CD14-positive monocyte (primary cell): ENCODE results near the gene EMC8. TPM values are rescaled to one million over a fixed set of nuclear protein-coding genes. Genes with fewer than 3 reads are reported as not detected.
A peak's percentile ranks its signal among the peaks of the same experiment; 100 is the strongest.

ENCODE experiments used
- DNase-seq, 3 donors: peaks; one replicate each; pipeline ENCODE4 v3.0.0-alpha.2; 2011 to 2022
- H2AFZ ChIP-seq: 2 replicates; pipeline ENCODE4 v1.6.0; 2012; ENCODE audit warnings: mild to moderate bottlenecking, low read depth, low read length, inconsistent platforms; ENCODE audit not compliant: insufficient read depth, poor library complexity, severe bottlenecking
- H3K27ac ChIP-seq, 2 donors: 1 replicate in 1 of 2; 2 replicates in 1 of 2; pipeline ENCODE4 v1.5.1; 2012 to 2013; ENCODE audit warnings: low read length in 2 of 2, control low read depth in 1 of 2, inconsistent platforms in 1 of 2, low read depth in 1 of 2, mild to moderate bottlenecking in 1 of 2
- H3K27me3 ChIP-seq, 2 donors: one replicate each; pipeline versions ENCODE4 v1.6.0 to v1.6.1; 2011 to 2013; ENCODE audit warnings: low read length in 2 of 2; ENCODE audit not compliant: control insufficient read depth in 2 of 2, insufficient read depth in 2 of 2
- H3K36me3 ChIP-seq, 2 donors: replicated peaks in 1 of 2; 1 replicate in 1 of 2; 2 replicates in 1 of 2; pipeline versions ENCODE4 v1.5.1 to v1.6.1; 2012 to 2013; ENCODE audit warnings: low read length in 2 of 2, control low read depth in 1 of 2, inconsistent platforms in 1 of 2, mild to moderate bottlenecking in 1 of 2; ENCODE audit not compliant: insufficient read depth in 2 of 2, control insufficient read depth in 1 of 2
- H3K4me1 ChIP-seq, 2 donors: 1 replicate in 1 of 2; 2 replicates in 1 of 2; pipeline versions ENCODE4 v1.5.1 to v1.6.1; 2012 to 2013; ENCODE audit warnings: low read length in 2 of 2, control low read depth in 1 of 2, inconsistent platforms in 1 of 2, mild to moderate bottlenecking in 1 of 2, moderate library complexity in 1 of 2; ENCODE audit not compliant: insufficient read depth in 2 of 2, control insufficient read depth in 1 of 2
- H3K4me2 ChIP-seq: replicated peaks from 2 replicates; pipeline ENCODE3; 2012; ENCODE audit warnings: low read length, moderate library complexity, mild to moderate bottlenecking; ENCODE audit not compliant: poor library complexity, severe bottlenecking; ENCODE audit errors: extremely low read depth
- H3K4me3 ChIP-seq, 3 experiments: fragments of 200-600 bp in 1 of 3; sonication (generic) in 1 of 3; replicated peaks in 1 of 3; 1 replicate in 2 of 3; 2 replicates in 1 of 3; pipeline ENCODE4 v1.5.1; 2011 to 2013; ENCODE audit warnings: low read length in 3 of 3, mild to moderate bottlenecking in 3 of 3, control low read depth in 2 of 3, low read depth in 2 of 3, inconsistent platforms in 1 of 3, moderate library complexity in 1 of 3
- H3K79me2 ChIP-seq: 2 replicates; pipeline ENCODE4 v1.6.0; 2012; ENCODE audit warnings: mild to moderate bottlenecking, control low read depth, inconsistent platforms, low read length, moderate library complexity; ENCODE audit not compliant: insufficient read depth
- H3K9ac ChIP-seq: 2 replicates; pipeline ENCODE4 v1.6.0; 2017; ENCODE audit warnings: low read length, mild to moderate bottlenecking; ENCODE audit not compliant: insufficient read depth, poor library complexity, severe bottlenecking
- H3K9me3 ChIP-seq, 2 donors: replicated peaks in 1 of 2; 1 replicate in 1 of 2; 2 replicates in 1 of 2; pipeline versions ENCODE4 v1.5.1 to v1.6.1; 2012 to 2013; ENCODE audit warnings: low read length in 2 of 2, control low read depth in 1 of 2; ENCODE audit not compliant: control insufficient read depth in 1 of 2, insufficient read depth in 1 of 2
- H4K20me1 ChIP-seq: 2 replicates; pipeline ENCODE4 v1.6.0; 2012; ENCODE audit warnings: mild to moderate bottlenecking, low read length, control low read depth, moderate library complexity; ENCODE audit not compliant: insufficient read depth
- H3K27ac Mint-ChIP-seq, 7 donors: one replicate each; pipeline ENCODE4 v1.8.0; 2020; ENCODE audit warnings: mild to moderate bottlenecking in 7 of 7, mixed read lengths in 7 of 7, moderate library complexity in 6 of 7, inconsistent platforms in 2 of 7
- H3K27me3 Mint-ChIP-seq, 3 donors: one replicate each; pipeline ENCODE4 v1.8.0; 2021 to 2022; ENCODE audit warnings: low read depth in 3 of 3, mild to moderate bottlenecking in 3 of 3, mixed read lengths in 3 of 3, moderate library complexity in 3 of 3, inconsistent platforms in 1 of 3
- H3K36me3 Mint-ChIP-seq, 2 donors: one replicate each; pipeline ENCODE4 v1.8.0; 2020; ENCODE audit warnings: mixed read lengths in 2 of 2, inconsistent platforms in 1 of 2, mild to moderate bottlenecking in 1 of 2
- H3K4me1 Mint-ChIP-seq: one replicate; pipeline ENCODE4 v1.8.0; 2020; ENCODE audit warnings: mild to moderate bottlenecking, mixed read lengths
- H3K4me3 Mint-ChIP-seq, 2 donors: one replicate each; pipeline ENCODE4 v1.8.0; 2020; ENCODE audit warnings: mild to moderate bottlenecking in 2 of 2, mixed read lengths in 2 of 2, moderate library complexity in 1 of 2
- H3K9me3 Mint-ChIP-seq, 7 donors: one replicate each; pipeline ENCODE4 v1.8.0; 2020 to 2022; ENCODE audit warnings: mixed read lengths in 7 of 7, mild to moderate bottlenecking in 6 of 7, moderate library complexity in 6 of 7, inconsistent platforms in 2 of 7
- CTCF ChIP-seq: fragments of 200-600 bp; IDR thresholded peaks from one replicate; pipeline ENCODE4 v1.8.0; 2022; ENCODE audit warnings: antibody characterized with exemption, mild to moderate bottlenecking
- WGBS: methylation state at CpG from one replicate; pipeline ENCODE4 v1.1.5; 2013; ENCODE audit warnings: missing lambda C conversion rate; ENCODE audit not compliant: insufficient coverage; 5-methylcytosine and 5-hydroxymethylcytosine counted together
- intact Hi-C, 2 donors: fragments of 100-400 bp; cut with micrococcal nuclease; formaldehyde crosslinking; loops; one replicate each; pipeline versions ENCODE4 v1.15.0 to v1.15.1; 2023
- polyA plus RNA-seq, 3 donors: library from polyadenylated mRNA; depleted of rRNA in 1 of 3; unstranded in 2 of 3; stranded (reverse) in 1 of 3; fragments of 300-500 nt in 2 of 3; fragments of >200 nt in 1 of 3; fragmentation: Illumina TruSeq in 2 of 3; gene quantifications; 1 replicate in 2 of 3; 2 replicates in 1 of 3; pipeline ENCODE4 v1.2.3, GENCODE V29; 2012 to 2021

The EMC8 gene
- polyA plus RNA-seq, 3 donors = 28.2 to 30.0 (median 29.9) TPM

GRCh38 chr16:85789773-85790172 lies 9.6 kb downstream of the EMC8 start:
- WGBS = no CpG with 5 or more reads among the region's 6 CpGs
- no peaks in the 10 kb centered on the region for H3K9me3 ChIP-seq
- H3K4me1 Mint-ChIP-seq = peaks cover 4% of the 10 kb centered on the region
- H3K9me3 Mint-ChIP-seq = peaks cover 0 to 4% (median 0%) of the 10 kb centered on the region in 7 donors
- no peak overlapping the region for H3K4me2 ChIP-seq
- H3K27me3 Mint-ChIP-seq = peaks cover 0 to 7% (median 0%) of the 10 kb centered on the region in 3 donors
- H3K36me3 Mint-ChIP-seq = peaks cover 79 to 90% of the 10 kb centered on the region in 2 donors
- H3K4me3 ChIP-seq = no peak overlapping the region
- H3K4me1 ChIP-seq = no peaks in the 10 kb centered on the region
- no peak for DNase-seq
- peaks cover 94% of the 10 kb centered on the region for H4K20me1 ChIP-seq
- no peak overlapping the region for H3K27ac ChIP-seq
- H2AFZ ChIP-seq = no peak overlapping the region
- no peaks in the 10 kb centered on the region for H3K27me3 ChIP-seq
- intact Hi-C loops = no loop called here
- peaks cover 76% of the 10 kb centered on the region for H3K79me2 ChIP-seq
- H3K36me3 ChIP-seq = peaks cover 72 to 80% of the 10 kb centered on the region in 2 donors
- no peak for TF ChIP-seq CTCF
- no peak overlapping the region for H3K4me3 Mint-ChIP-seq
- no peak overlapping the region for H3K27ac Mint-ChIP-seq
- no peak overlapping the region for H3K9ac ChIP-seq

- H3K79me2 ChIP-seq = peaks cover 66% of the 10 kb centered on the region
- peaks cover 0 to 7% (median 0%) of the 10 kb centered on the region in 3 donors for H3K27me3 Mint-ChIP-seq
These were observed 10.5 kb downstream of the EMC8 start for GRCh38 chr16:85788819-85789218.

More at GRCh38 chr16:85788819-85789218, 10.5 kb downstream of the EMC8 start:
- Histone ChIP-seq H3K9me3 (no peaks in the 10 kb centered on the region), H2AFZ (no peak overlapping the region), H3K27me3 (no peaks in the 10 kb centered on the region), H3K4me1 (no peaks in the 10 kb centered on the region), H4K20me1 (peaks cover 88% of the 10 kb centered on the region), H3K4me3 (no peak overlapping the region), H3K36me3 (peaks cover 70 to 74% of the 10 kb centered on the region in 2 donors), H3K27ac (no peak overlapping the region), H3K4me2 (no peak overlapping the region), H3K9ac (no peak overlapping the region)
- WGBS = no CpG with 5 or more reads among the region's 11 CpGs
- no peak for DNase-seq
- peaks cover 75 to 89% of the 10 kb centered on the region in 2 donors for H3K36me3 Mint-ChIP-seq
- intact Hi-C loops = no loop called here
- H3K4me1 Mint-ChIP-seq = peaks cover 4% of the 10 kb centered on the region
- H3K9me3 Mint-ChIP-seq = peaks cover 0 to 4% (median 0%) of the 10 kb centered on the region in 7 donors
- TF ChIP-seq CTCF = no peak
- H3K4me3 Mint-ChIP-seq = no peak overlapping the region
- peak overlapping the region in 3 of 7 donors; percentile 4 to 70 (median 9) for H3K27ac Mint-ChIP-seq
